ENCODE results near the gene SAYSD1.

The SAYSD1 gene

GRCh38 chr6:39072830-39073229 is 42.2 kb downstream of the SAYSD1 start:
- Histone ChIP-seq H3K27me3 (replicated peaks; ENCODE audit: control insufficient read depth, insufficient read depth, low read length) (no peaks in the 10 kb centered on the region; the same call in 1 of the 2 replicates), H3K36me3 (ENCODE audit: control insufficient read depth, insufficient read depth, low read length) (no peaks in the 10 kb centered on the region), H3K4me3 (replicated peaks; ENCODE audit: low read depth, low read length) (no peak overlapping the region)
- DNase-seq (ENCODE audit: extremely low read depth, insufficient read length) = no peak
- TF ChIP-seq, protein P1, sequence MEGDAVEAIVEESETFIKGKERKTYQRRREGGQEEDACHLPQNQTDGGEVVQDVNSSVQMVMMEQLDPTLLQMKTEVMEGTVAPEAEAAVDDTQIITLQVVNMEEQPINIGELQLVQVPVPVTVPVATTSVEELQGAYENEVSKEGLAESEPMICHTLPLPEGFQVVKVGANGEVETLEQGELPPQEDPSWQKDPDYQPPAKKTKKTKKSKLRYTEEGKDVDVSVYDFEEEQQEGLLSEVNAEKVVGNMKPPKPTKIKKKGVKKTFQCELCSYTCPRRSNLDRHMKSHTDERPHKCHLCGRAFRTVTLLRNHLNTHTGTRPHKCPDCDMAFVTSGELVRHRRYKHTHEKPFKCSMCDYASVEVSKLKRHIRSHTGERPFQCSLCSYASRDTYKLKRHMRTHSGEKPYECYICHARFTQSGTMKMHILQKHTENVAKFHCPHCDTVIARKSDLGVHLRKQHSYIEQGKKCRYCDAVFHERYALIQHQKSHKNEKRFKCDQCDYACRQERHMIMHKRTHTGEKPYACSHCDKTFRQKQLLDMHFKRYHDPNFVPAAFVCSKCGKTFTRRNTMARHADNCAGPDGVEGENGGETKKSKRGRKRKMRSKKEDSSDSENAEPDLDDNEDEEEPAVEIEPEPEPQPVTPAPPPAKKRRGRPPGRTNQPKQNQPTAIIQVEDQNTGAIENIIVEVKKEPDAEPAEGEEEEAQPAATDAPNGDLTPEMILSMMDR (IDR thresholded peaks at IDR 0.05; ENCODE audit: insufficient read depth, low read length, poor library complexity, severe bottlenecking) = no peak

DNA sequence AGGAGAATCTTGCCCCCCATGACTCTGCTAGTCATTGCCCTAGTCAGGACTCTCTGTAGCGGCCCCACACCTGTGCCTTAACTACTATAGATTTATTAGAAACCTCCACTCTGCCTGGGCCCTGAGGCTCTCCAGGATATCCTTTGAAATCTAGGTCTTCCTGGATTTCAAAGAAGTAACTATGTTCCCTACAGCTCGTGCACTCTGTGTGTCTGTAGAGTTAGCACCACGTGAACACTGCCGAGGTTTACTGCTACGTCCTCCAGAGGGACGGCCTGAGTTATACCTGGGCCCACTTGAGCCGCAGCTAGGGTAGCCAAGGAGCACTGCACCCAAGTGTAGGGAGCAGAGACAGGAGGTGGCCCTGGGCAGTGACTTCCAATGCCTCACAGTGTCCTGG is 46.6 kb downstream of the SAYSD1 start:
- TF ChIP-seq, protein P1 (IDR thresholded peaks at IDR 0.05; ENCODE audit: insufficient read depth, low read length, poor library complexity, severe bottlenecking) = no peak
- H3K36me3 ChIP-seq (ENCODE audit: control insufficient read depth, insufficient read depth, low read length) = no peaks in the 10 kb centered on the region
- no peak overlapping the region for H3K4me3 ChIP-seq (replicated peaks; ENCODE audit: low read depth, low read length)
- no peaks in the 10 kb centered on the region; the same call in 1 of the 2 replicates for H3K27me3 ChIP-seq (replicated peaks; ENCODE audit: control insufficient read depth, insufficient read depth, low read length)
- no peak for DNase-seq (ENCODE audit: extremely low read depth, insufficient read length)

DNA sequence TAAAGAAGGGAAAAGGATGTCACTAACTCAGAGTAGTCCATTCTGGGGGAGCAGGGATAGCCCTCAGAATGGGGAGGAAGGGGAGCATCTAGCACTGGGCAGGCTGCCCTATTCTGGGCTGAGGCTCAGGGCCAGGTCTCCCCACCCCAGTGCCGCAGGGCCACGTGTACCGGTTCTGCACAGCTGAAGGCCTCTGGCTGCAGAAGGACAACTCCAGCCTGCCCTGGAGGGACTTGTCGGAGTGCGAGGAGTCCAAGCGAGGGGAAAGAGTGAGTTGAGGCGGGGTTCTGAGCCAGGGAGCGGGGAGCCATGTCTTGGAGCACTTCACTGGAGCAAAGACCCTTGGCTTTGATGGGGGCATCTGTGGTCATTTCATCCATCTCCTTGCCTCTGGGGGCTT is 49.4 kb downstream of the SAYSD1 start:
- TF ChIP-seq, protein P1 (IDR thresholded peaks at IDR 0.05; ENCODE audit: insufficient read depth, low read length, poor library complexity, severe bottlenecking) = no peak
- no peak for DNase-seq (ENCODE audit: extremely low read depth, insufficient read length)
- H3K27me3 ChIP-seq (replicated peaks; ENCODE audit: control insufficient read depth, insufficient read depth, low read length) = no peaks in the 10 kb centered on the region; the same call in none of the 2 replicates
- no peak overlapping the region for H3K4me3 ChIP-seq (replicated peaks; ENCODE audit: low read depth, low read length)
- no peaks in the 10 kb centered on the region for H3K36me3 ChIP-seq (ENCODE audit: control insufficient read depth, insufficient read depth, low read length)

GRCh38 chr6:39063526-39063925 is 51.5 kb downstream of the SAYSD1 start:
- no peak for DNase-seq (ENCODE audit: extremely low read depth, insufficient read length)
- Histone ChIP-seq H3K27me3 (replicated peaks; ENCODE audit: control insufficient read depth, insufficient read depth, low read length) (no peaks in the 10 kb centered on the region; the same call in none of the 2 replicates), H3K36me3 (ENCODE audit: control insufficient read depth, insufficient read depth, low read length) (no peaks in the 10 kb centered on the region), H3K4me3 (replicated peaks; ENCODE audit: low read depth, low read length) (no peak overlapping the region)
- TF ChIP-seq, protein P1 (IDR thresholded peaks at IDR 0.05; ENCODE audit: insufficient read depth, low read length, poor library complexity, severe bottlenecking) = no peak

GRCh38 chr6:39062014-39062740 is 52.8 kb downstream of the SAYSD1 start:
- no peaks in the 10 kb centered on the region for H3K36me3 ChIP-seq (ENCODE audit: control insufficient read depth, insufficient read depth, low read length)
- H3K4me3 ChIP-seq (replicated peaks; ENCODE audit: low read depth, low read length) = no peak overlapping the region
- TF ChIP-seq, protein P1 (IDR thresholded peaks at IDR 0.05; ENCODE audit: insufficient read depth, low read length, poor library complexity, severe bottlenecking) = no peak
- DNase-seq (ENCODE audit: extremely low read depth, insufficient read length) = no peak
- H3K27me3 ChIP-seq (replicated peaks; ENCODE audit: control insufficient read depth, insufficient read depth, low read length) = no peaks in the 10 kb centered on the region; the same call in none of the 2 replicates
